K562 (cell line): ENCODE measurements around the gene CARD9. TPM values are rescaled to one million over a fixed set of nuclear protein-coding genes. Genes with fewer than 3 reads are reported as not detected.
A peak's percentile ranks its signal among the peaks of the same experiment; 100 is the strongest.

ENCODE experiments used
- ARID4B ChIP-seq: sonication (generic); formaldehyde crosslinking; IDR thresholded peaks from 2 replicates; pipeline ENCODE4 v1.8.0; 2022; ENCODE audit warnings: mild to moderate bottlenecking, missing genetic modification reagents
- ATF3 ChIP-seq, 2 experiments: fragments of 450-650 bp in 1 of 2; sonication (generic) in 1 of 2; formaldehyde crosslinking in 1 of 2; IDR thresholded peaks in 1 of 2; conservative IDR thresholded peaks in 1 of 2; 2 replicates each; pipeline versions ENCODE4 v1.6.1 to v1.8.1; 2016 to 2023; ENCODE audit warnings: mild to moderate bottlenecking in 2 of 2, moderate library complexity in 2 of 2, inconsistent platforms in 1 of 2, missing genetic modification reagents in 1 of 2
- BRD4 ChIP-seq: fragments of 200-600 bp; sonication (generic); IDR thresholded peaks from 2 replicates; pipeline ENCODE4 v1.6.1; 2017; ENCODE audit warnings: inconsistent platforms
- CTCFL ChIP-seq: IDR thresholded peaks from 2 replicates; pipeline ENCODE4 v1.6.1; 2011; ENCODE audit warnings: borderline replicate concordance, low read depth, mild to moderate bottlenecking, moderate library complexity, low read length; ENCODE audit not compliant: insufficient read depth, poor library complexity, severe bottlenecking
- KAT7 ChIP-seq: sonication (generic); formaldehyde crosslinking; IDR thresholded peaks from 2 replicates; pipeline ENCODE4 v1.8.0; 2022; ENCODE audit warnings: missing genetic modification reagents, mild to moderate bottlenecking, borderline replicate concordance
- MAZ ChIP-seq, 2 experiments: fragments of 450-650 bp in 1 of 2; sonication (generic) in 1 of 2; formaldehyde crosslinking; IDR thresholded peaks in 1 of 2; conservative IDR thresholded peaks in 1 of 2; 2 replicates each; pipeline versions ENCODE4 v1.4.0 to v1.5.0; 2020; ENCODE audit warnings: mild to moderate bottlenecking in 1 of 2, missing genetic modification reagents in 1 of 2
- MED1 ChIP-seq: sonication (generic); formaldehyde crosslinking; IDR thresholded peaks from 2 replicates; pipeline ENCODE4 v1.8.1; 2023; ENCODE audit warnings: missing genetic modification reagents, borderline replicate concordance
- NEUROD1 ChIP-seq: fragments of 150-350 bp; IDR thresholded peaks from 2 replicates; pipeline ENCODE4 v1.6.1; 2014; ENCODE audit warnings: borderline replicate concordance, low read length, low read depth; ENCODE audit not compliant: partially characterized antibody
- NR2C2 ChIP-seq, 2 experiments: fragments of 200-800 bp in 1 of 2; sonication (Bioruptor generic) in 1 of 2; sonication (generic) in 1 of 2; formaldehyde crosslinking in 1 of 2; IDR thresholded peaks; 2 replicates each; pipeline versions ENCODE4 v1.6.1 to v1.8.0; 2016 to 2022; ENCODE audit warnings: mild to moderate bottlenecking in 1 of 2, missing compliant biosample characterization in 1 of 2, missing genetic modification characterization in 1 of 2, missing genetic modification reagents in 1 of 2
- SMAD1 ChIP-seq: fragments of 150-350 bp; IDR thresholded peaks from 2 replicates; pipeline ENCODE4 v1.6.1; 2014; ENCODE audit warnings: low read length, low read depth; ENCODE audit not compliant: partially characterized antibody
- TAF1 ChIP-seq: IDR thresholded peaks from 2 replicates; pipeline ENCODE4 v1.6.1; 2011; ENCODE audit warnings: mild to moderate bottlenecking, low read length, moderate library complexity; ENCODE audit not compliant: insufficient read depth, control insufficient read depth, severe bottlenecking; ENCODE audit errors: extremely low read depth
- ZBTB7A ChIP-seq: IDR thresholded peaks from 2 replicates; pipeline ENCODE4 v1.6.1; 2011; ENCODE audit warnings: low read depth, mild to moderate bottlenecking, low read length, moderate library complexity, borderline replicate concordance; ENCODE audit not compliant: control insufficient read depth
- ZKSCAN3 ChIP-seq: fragments of 250-450 bp; sonication (Bioruptor Pico); IDR thresholded peaks from 2 replicates; pipeline ENCODE4 v1.4.0; 2020
- ZNF140 ChIP-seq: fragments of 250-450 bp; sonication (Bioruptor Pico); IDR thresholded peaks from 2 replicates; pipeline ENCODE4 v1.8.0; 2021; ENCODE audit warnings: moderate library complexity, mild to moderate bottlenecking, inconsistent platforms
- ZNF217 ChIP-seq: sonication (generic); formaldehyde crosslinking; IDR thresholded peaks from 2 replicates; pipeline ENCODE4 v1.8.0; 2022; ENCODE audit warnings: mild to moderate bottlenecking, missing genetic modification reagents
- ZNF766 ChIP-seq: fragments of 200-800 bp; sonication (Bioruptor generic); conservative IDR thresholded peaks from 2 replicates; pipeline ENCODE4 v1.6.1; 2016; ENCODE audit warnings: missing genetic modification characterization, missing compliant biosample characterization
- polyA plus RNA-seq, 8 experiments: library from polyadenylated mRNA; depleted of rRNA in 4 of 8; stranded (reverse) in 5 of 8; unstranded in 3 of 8; fragments of >200 nt; fragmentation: Nextera tagmentation in 2 of 8; fragmentation: Illumina TruSeq in 1 of 8; extraction: Ambion mirVana in 2 of 8; extraction: Trizol in 1 of 8; gene quantifications; 2 replicates each; pipeline versions ENCODE4 v1.2.1 to v1.2.3, GENCODE V29; 2011 to 2014; ENCODE audit warnings: inconsistent platforms in 1 of 8, missing spikeins in 1 of 8
- total RNA-seq, 7 experiments: library from RNA; depleted of rRNA in 6 of 7; stranded (reverse); fragments of >200 nt in 6 of 7; fragmentation: Illumina TruSeq in 2 of 7; extraction: Trizol in 2 of 7; gene quantifications; 2 replicates each; pipeline versions ENCODE4 v1.2.1 to v1.2.3, GENCODE V29; 2011 to 2021; ENCODE audit warnings: low replicate concordance in 1 of 7

Gene CARD9
- total and polyA plus RNA-seq, 9 of the 15 experiments (the other 6 are each of a cell fraction or from before 2014, with no cell fraction given): 1.7 to 53.0 (median 9.7) TPM

- TF ChIP-seq ZKSCAN3 (CRISPR knock-in tag) (no peak), ZNF140 (CRISPR knock-in tag) (no peak), BRD4 (0 out of 2 replicates have a peak, but pooled peaks have one; percentile 55), ZBTB7A (peak; percentile 95), ATF3 (IDR thresholded peaks at IDR 0.05) (no peak), ATF3 (CRISPR knock-in tag; conservative IDR thresholded peaks at IDR 0.05) (peak; percentile 76; the same call in 1 of the 2 replicates), SMAD1 (no peak), ZNF217 (CRISPR knock-in tag) (no peak), TAF1 (peak; percentile 78), CTCFL (peak; percentile 30), ARID4B (CRISPR knock-in tag) (peak; percentile 91), ZNF766 (CRISPR knock-in tag) (peak; percentile 39; the same call in 1 of the 2 replicates), NR2C2 (CRISPR knock-in tag; IDR thresholded peaks at IDR 0.05) (no peak), NR2C2 (tag; IDR thresholded peaks at IDR 0.05) (peak; percentile 31; the same call in 1 of the 2 replicates), NEUROD1 (peak; percentile 8), MAZ (CRISPR knock-in tag; conservative IDR thresholded peaks at IDR 0.05 in 1 of 2, IDR thresholded peaks at IDR 0.05 in 1 of 2) (peak; percentile 76 to 81), MED1 (CRISPR knock-in tag) (0 out of 2 replicates have a peak, but pooled peaks have one; percentile 42), KAT7 (CRISPR knock-in tag) (peak; percentile 49; the same call in 1 of the 2 replicates)
These were observed 26.8 kb upstream of the CARD9 start, which contains the start of gene SNAPC4 (continued) for GRCh38 chr9:136400038-136400834.
